ENCODE measurements around the gene RAPGEF5. TPM values are rescaled to one million over a fixed set of nuclear protein-coding genes. Genes with fewer than 3 reads are reported as not detected.

Gene RAPGEF5
- total and polyA plus RNA-seq, 2 donors (not counting 3 experiments of a cell fraction or from before 2014, with no cell fraction given), result 10.0 to 43.2 TPM

DNA sequence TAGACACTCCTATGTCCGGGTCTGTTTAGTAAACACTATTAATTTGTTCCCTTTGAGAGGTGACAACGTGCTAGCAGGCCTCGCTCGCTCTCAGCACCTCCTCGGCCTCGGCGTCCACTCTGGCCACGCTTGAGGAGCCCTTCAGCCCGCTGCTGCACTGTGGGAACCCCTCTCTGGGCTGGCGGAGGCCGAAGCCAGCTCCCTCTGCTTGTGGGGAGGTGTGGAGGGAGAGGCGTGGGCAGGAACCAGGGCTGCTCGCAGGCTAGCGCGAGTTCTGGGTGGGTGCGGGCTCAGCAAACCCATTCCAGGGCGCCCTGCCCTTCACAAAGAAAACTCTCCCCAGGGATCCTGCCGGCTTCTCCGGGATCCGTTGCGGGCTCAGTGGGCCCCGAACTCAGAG is 266.8 kb downstream of the RAPGEF5 start:
- Histone ChIP-seq H3K27me3 (ENCODE audit: control insufficient read depth in 2 of 2, insufficient read depth in 2 of 2, low read length in 2 of 2) (peaks cover 10 to 11% of the 10 kb centered on the region in 2 experiments), H3K36me3 (ENCODE audit: control insufficient read depth in 2 of 2, extremely low read depth in 1 of 2, insufficient read depth in 2 of 2, low read length in 2 of 2) (no peaks in the 10 kb centered on the region), H3K9ac (replicated peaks; ENCODE audit: extremely low read depth, insufficient read depth, low read length) (no peak overlapping the region), H4K20me1 (replicated peaks; ENCODE audit: control insufficient read depth, extremely low read depth, insufficient read depth, low read length) (no peaks in the 10 kb centered on the region), H2AFZ (ENCODE audit: low read depth, low read length) (no peak overlapping the region), H3K4me3 (replicated peaks in 1 of 3; ENCODE audit: insufficient read depth in 1 of 3, low read depth in 1 of 3, low read length in 3 of 3) (no peak overlapping the region), H3K9me3 (replicated peaks; ENCODE audit: control insufficient read depth, insufficient read depth, low read length) (no peaks in the 10 kb centered on the region), H3K79me2 (ENCODE audit: control insufficient read depth, insufficient read depth, low read length) (no peaks in the 10 kb centered on the region), H3K4me2 (ENCODE audit: insufficient read depth, low read length) (no peak overlapping the region), H3K4me1 (ENCODE audit: control insufficient read depth, extremely low read depth, insufficient read depth, low read length) (peaks cover 9% of the 10 kb centered on the region), H3K9me1 (replicated peaks; ENCODE audit: control insufficient read depth, extremely low read depth, insufficient read depth, low read length) (no peaks in the 10 kb centered on the region), H3K27ac (ENCODE audit: insufficient read depth, low read depth, low read length) (no peak overlapping the region)
- dilution Hi-C loops (cut with MboI; ENCODE audit: extremely low pct_ligation_motif_present, low sequenced_read_pairs) (no loop called here), intact Hi-C loops (cut with micrococcal nuclease) (no loop called here)
- no TSS peak for BruUV-seq (replicated peaks)
- DNase-seq (ENCODE audit: low read depth, low spot score) (no peak), FAIRE-seq (no peak)
- CTCF ChIA-PET, result no interaction called here
- POLR2A ChIA-PET, result no interaction called here
- TF ChIP-seq GATA2 (IDR thresholded peaks at IDR 0.05; ENCODE audit: insufficient read depth, insufficient read length, low read depth, low read length) (no peak), FOS (IDR thresholded peaks at IDR 0.05; ENCODE audit: borderline replicate concordance, insufficient read depth, low read length) (no peak), MYC (IDR thresholded peaks at IDR 0.05; ENCODE audit: low read depth, low read length) (no peak), POLR2AphosphoS5 (IDR thresholded peaks at IDR 0.05; ENCODE audit: insufficient read depth, low read depth, low read length) (no peak), POLR2A (IDR thresholded peaks at IDR 0.05; ENCODE audit: low read depth, low read length) (no peak), EZH2 (IDR thresholded peaks at IDR 0.05; ENCODE audit: borderline replicate concordance, low read depth, low read length, severe bottlenecking) (no peak), JUN (IDR thresholded peaks at IDR 0.05; ENCODE audit: borderline replicate concordance, insufficient read depth, insufficient read length, low read depth) (no peak)
- TF ChIP-seq, protein P1, sequence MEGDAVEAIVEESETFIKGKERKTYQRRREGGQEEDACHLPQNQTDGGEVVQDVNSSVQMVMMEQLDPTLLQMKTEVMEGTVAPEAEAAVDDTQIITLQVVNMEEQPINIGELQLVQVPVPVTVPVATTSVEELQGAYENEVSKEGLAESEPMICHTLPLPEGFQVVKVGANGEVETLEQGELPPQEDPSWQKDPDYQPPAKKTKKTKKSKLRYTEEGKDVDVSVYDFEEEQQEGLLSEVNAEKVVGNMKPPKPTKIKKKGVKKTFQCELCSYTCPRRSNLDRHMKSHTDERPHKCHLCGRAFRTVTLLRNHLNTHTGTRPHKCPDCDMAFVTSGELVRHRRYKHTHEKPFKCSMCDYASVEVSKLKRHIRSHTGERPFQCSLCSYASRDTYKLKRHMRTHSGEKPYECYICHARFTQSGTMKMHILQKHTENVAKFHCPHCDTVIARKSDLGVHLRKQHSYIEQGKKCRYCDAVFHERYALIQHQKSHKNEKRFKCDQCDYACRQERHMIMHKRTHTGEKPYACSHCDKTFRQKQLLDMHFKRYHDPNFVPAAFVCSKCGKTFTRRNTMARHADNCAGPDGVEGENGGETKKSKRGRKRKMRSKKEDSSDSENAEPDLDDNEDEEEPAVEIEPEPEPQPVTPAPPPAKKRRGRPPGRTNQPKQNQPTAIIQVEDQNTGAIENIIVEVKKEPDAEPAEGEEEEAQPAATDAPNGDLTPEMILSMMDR (IDR thresholded peaks at IDR 0.05; ENCODE audit: extremely low read depth in 1 of 2, insufficient read depth in 1 of 2, low read depth in 1 of 2, low read length in 2 of 2), result no peak
- TF ChIP-seq, protein P2, sequence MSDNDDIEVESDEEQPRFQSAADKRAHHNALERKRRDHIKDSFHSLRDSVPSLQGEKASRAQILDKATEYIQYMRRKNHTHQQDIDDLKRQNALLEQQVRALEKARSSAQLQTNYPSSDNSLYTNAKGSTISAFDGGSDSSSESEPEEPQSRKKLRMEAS (IDR thresholded peaks at IDR 0.05; ENCODE audit: insufficient read depth, insufficient read length), result no peak

Measured in endothelial cell of umbilical vein (primary cell).